GM21360 (cell line): ENCODE results near the gene ABCE1.

Experiments
- ATAC-seq: cut with Tn5 transposase; IDR thresholded peaks from one replicate; pipeline ENCODE4 v1.9.1; 2021; ENCODE audit warnings: mild to moderate bottlenecking, moderate library complexity; ENCODE audit not compliant: unreplicated experiment

Gene ABCE1

DNA sequence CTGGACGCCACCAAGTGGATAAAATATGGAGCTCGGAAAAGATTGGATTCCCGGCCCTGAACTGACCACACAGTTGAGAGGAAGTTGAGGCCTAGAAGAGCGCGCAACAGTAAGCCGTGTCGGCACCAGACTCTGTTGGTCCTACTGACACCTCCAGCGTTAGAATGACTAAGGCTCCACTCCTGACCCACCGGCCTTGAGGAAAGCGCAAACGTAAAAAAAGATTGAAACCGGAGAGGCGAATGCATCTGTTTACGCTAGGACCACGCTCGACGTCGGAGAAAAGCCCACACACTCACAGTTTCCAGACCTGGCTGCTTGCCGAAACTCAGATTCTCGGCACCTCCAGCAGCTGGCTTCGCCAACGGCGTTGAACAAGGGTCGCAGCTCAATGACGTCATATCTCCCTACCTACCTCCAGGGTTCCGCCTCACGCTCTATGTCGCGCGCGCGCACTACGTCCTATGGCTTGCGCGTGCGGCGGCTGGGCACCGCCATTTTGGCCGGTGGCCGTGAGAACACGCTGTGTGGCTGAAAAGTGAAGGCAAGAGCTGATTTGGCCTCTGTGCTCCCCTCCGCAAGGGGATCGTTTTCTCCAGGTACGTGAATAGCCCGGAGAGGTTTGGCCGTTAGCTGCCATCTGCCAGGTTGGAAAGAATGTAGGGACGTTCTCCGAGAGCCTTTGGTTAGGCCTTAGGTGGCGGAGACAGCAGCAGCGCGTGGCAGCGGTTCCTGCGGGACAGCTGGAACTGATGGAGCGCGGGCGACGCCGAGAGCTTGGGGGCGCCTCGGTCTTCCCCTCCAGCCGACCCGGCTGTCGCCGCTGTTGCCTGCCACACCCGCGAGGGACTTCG is at the start of gene ABCE1, which contains the start of gene ANAPC10:
TSS of gene ABCE1 (plus strand) at position 491 of the 854 bp plus-strand sequence. CDS start 6,102 bp downstream, outside the sequence.
TSS of gene ANAPC10 (minus strand) at position 376 of the 854 bp plus-strand sequence. CDS start 2,097 bp downstream, outside the sequence.
- ATAC-seq = peak; percentile 79

- no peak for ATAC-seq
Observed at GRCh38 chr4:145048817-145049216, 49.3 kb upstream of the ABCE1 start.

DNA sequence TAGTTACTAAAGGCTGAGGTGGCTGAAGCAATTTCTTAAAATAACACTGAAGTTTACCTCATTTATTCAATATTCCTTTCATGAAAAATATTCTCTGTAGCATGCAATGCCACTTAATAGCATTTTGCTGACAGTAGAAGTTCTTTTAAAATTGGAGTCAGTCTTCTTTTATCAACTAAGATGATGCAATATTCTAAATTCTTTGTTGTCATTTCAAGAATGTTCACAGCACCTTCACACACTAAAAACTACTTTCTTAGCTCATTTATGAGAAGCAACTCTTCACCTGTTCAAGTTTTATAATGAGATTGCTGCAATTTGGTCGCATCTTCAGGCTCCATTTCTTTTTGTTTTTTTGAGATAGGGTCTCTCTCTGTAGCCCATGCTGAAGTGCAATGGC is 48.9 kb upstream of the ABCE1 start:
- no peak for ATAC-seq

DNA sequence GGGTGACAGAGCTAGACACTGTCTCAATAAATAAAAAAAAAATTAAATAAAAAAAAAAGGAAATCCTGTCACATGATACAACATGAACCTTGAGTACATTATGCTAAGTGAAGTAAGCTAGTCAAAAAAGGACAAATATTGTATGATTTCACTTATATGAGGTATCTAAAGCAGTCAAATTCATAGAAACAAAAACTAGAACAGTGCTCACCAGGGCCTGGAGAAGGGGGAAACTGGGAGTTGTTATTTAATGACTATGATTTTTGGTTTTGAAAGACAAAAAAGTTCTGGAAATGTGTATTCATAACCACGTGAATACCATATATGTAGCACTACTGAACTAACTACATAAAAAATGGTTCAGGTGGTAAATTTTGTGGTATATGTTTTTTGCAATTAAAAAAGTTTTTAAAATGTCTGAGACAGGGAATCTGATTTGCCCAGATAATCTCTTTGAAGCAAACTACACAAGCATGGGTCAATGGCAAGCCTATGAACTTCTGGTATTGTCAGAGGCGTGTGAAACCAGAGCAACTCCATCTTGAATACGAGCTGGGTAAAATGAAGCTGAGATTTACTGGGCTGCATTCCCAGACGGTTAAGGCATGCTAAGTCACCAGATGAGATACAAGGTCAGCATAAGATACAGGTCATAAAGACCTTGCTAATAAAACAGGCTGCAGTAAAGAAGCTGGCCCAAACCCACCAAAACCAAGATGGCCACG is 42.4 kb upstream of the ABCE1 start:
- ATAC-seq = no peak

GRCh38 chr4:145056325-145057130 is 41.6 kb upstream of the ABCE1 start:
- no peak for ATAC-seq

GRCh38 chr4:145058256-145058655 is 39.9 kb upstream of the ABCE1 start:
- ATAC-seq = no peak

DNA sequence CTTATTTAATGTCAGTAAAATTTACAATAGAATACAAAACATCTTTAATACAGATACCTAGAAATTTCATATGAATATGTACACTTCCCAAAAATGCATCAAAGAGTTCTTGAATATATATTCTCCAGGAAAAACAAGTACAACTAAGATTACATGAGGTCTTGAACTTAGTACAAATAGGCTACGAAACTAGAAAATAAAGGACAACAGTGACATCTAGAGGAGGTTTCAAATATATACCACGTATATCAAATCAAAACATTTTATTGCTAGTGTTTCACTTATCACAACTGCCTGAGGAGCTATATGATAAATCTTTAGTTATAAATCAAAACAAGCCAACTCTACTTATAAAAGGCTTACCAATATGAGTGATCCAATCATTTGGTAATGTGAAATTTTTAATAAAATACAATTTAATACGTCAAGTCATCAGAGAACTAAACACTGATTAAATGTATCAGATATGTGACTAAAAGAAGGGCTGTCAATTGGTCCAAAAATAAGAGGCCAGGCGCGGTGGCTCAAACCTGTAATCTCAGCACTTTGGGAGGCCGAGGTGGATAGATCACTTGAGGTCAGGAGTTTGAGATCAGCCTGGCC is 36.7 kb upstream of the ABCE1 start:
- peak; percentile 74 for ATAC-seq

GRCh38 chr4:145066063-145066501 is 32.0 kb upstream of the ABCE1 start:
- no peak for ATAC-seq

DNA sequence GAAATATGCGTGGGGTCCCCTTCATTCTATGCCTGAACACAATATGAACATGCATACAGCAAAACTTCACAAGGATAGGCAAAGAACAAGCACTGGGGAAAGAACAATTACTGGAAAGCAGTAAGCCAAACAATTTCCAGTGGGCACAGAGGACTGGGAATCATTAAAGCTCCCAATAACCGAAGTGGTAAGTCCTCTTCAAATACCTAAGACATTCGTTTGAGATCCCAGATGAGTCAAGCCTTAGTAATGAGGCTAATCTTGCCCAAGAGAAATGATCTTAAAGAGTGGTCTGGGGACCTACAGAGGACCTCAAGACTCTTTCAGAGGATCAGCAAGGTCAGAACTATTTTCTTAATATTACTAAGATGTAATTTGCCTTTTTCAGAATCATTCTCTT is 28.8 kb upstream of the ABCE1 start:
- no peak for ATAC-seq

- ATAC-seq = no peak
Observed at GRCh38 chr4:145071560-145071959, 26.6 kb upstream of the ABCE1 start.

DNA sequence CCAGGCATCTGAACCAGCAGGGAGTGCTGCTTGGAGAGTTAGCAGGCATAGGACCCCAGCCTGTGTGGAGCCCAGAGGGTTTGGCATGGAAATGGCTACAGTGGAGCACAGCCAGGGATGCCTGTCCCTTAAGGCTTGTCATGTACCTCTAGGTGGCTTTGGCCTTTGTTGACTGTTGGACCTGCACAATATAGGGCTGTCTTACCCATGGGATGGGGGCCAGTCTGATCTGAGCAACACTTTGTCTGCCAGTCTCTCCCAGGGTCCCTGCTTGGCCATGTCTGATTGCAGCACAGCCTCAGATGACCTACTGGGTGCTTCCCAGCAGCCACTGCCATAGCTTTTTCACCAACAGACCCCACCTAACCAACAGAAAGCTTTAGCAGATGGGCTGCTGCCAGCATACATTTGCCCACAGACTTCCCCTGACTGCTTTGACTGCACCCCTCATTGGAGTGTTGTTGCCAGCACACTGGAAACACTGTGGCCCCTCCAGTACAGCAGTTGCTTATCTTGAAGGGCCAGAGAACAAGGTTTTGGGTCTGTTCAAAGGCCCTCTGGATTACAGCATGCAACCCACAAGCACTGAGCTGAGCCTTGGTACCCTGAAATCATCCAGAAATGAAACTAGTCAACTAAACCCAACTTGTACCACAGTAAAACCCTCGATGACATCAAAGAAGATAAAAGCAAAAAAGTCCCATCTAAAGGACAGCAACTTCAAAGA is 22.2 kb upstream of the ABCE1 start:
- ATAC-seq = no peak

DNA sequence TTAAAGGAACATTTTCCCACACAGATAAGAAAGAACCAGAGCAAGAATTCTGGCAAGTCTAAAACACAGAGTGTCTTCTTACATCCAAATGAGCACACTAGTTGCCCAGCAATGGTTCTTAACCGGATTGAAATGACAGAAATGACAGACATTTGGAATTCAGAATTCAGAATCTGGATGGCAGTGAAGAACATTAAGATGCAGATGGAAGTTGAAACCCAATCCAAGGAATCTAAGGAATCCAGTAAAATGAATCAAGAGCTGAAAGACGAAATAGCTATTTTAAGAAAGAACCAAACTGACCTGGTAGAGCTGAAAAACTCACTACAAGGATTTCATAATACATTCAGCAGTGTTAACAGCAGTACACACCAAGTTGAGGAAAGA is 21.6 kb upstream of the ABCE1 start:
- no peak for ATAC-seq

DNA sequence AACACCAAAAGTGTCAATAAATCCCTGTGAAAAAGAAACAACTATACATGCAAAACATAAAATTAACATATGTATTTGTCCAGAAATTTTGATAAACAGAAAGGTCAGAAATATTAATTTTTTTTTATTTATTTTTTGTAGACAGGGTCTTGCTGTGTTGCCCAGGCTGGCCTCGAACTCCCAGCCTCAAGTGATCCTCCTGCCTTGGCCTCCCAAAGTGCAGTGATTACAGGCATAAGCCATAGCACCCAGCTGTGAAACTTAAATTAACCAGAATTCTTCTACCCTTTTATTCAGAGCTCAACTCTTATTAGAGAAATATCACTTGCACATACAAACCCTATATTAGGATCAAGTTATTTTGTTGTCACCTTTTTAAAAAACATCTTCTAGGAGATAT is 16.4 kb upstream of the ABCE1 start:
- ATAC-seq = no peak

DNA sequence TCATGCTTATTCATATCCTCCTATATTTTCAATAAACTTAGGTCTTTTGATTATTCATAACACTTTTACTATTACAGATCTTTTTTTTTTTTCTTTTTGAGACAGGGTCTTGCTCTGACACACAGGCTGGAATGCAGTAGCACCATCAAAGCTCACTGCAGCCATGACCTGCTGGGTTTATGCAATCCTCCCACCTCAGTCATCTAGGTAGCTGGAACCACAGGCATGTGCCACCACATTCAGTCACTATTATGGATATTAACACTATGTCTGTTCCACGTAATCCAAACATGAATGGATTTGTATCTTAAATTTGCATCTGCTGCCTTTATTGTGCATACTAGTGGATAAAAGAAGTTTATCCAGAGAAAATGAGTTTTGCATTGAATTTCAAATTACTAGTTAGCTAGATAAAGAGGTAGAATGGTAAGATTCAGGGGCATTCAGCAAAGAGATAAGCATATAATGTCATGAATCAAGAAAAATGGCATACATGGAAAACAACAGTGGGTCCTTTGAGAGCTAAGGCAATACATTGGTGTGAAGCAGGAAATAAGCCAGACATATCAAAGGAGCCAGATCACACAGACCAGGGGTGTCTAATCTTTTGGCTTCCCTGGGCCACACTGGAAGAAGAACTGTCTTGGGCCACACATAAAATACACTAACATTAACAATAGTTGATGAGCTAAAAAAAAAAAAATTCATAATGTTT is 14.1 kb upstream of the ABCE1 start:
- ATAC-seq = no peak

GRCh38 chr4:145090380-145090779 is 7.7 kb upstream of the ABCE1 start:
- ATAC-seq = no peak

- ATAC-seq = no peak
Observed at GRCh38 chr4:145093638-145094037, 4.5 kb upstream of the ABCE1 start.

- no peak for ATAC-seq
Observed at GRCh38 chr4:145097331-145097820, 735 bp upstream of the ABCE1 start.

- ATAC-seq = peak; percentile 5
Observed at GRCh38 chr4:145098675-145099037, 545 bp downstream of the ABCE1 start.

GRCh38 chr4:145099653-145100052 is 1.5 kb downstream of the ABCE1 start:
- ATAC-seq = no peak
